Measurements from ENCODE around the gene NFIB.

NFIB gene

GRCh38 chr9:14131356-14132088 lies 182.4 kb downstream of the NFIB start:
- no peak for DNase-seq (ENCODE audit: low spot score)
- TF ChIP-seq CTCF (IDR thresholded peaks at IDR 0.05; ENCODE audit: borderline replicate concordance, control extremely low read depth, extremely low read depth, insufficient read depth, missing control alignments): no peak
- in situ Hi-C loops (cut with MboI; ENCODE audit: low sequenced_read_pairs, unreplicated experiment): no loop called here

- no peak for TF ChIP-seq CTCF (IDR thresholded peaks at IDR 0.05; ENCODE audit: borderline replicate concordance, control extremely low read depth, extremely low read depth, insufficient read depth, missing control alignments)
- no peak for DNase-seq (ENCODE audit: low spot score)
- in situ Hi-C loops (cut with MboI; ENCODE audit: low sequenced_read_pairs, unreplicated experiment): no loop called here
These were observed 186.3 kb downstream of the NFIB start for GRCh38 chr9:14127656-14128055.

- no peak for TF ChIP-seq CTCF (IDR thresholded peaks at IDR 0.05; ENCODE audit: borderline replicate concordance, control extremely low read depth, extremely low read depth, insufficient read depth, missing control alignments)
- DNase-seq (ENCODE audit: low spot score): no peak
- in situ Hi-C loops (cut with MboI; ENCODE audit: low sequenced_read_pairs, unreplicated experiment): no loop called here
These were observed 194.0 kb downstream of the NFIB start for GRCh38 chr9:14119694-14120514.

- no peak for TF ChIP-seq CTCF (IDR thresholded peaks at IDR 0.05; ENCODE audit: borderline replicate concordance, control extremely low read depth, extremely low read depth, insufficient read depth, missing control alignments)
- DNase-seq (ENCODE audit: low spot score): no peak
- in situ Hi-C loops (cut with MboI; ENCODE audit: low sequenced_read_pairs, unreplicated experiment): no loop called here
These were observed 201.7 kb downstream of the NFIB start for GRCh38 chr9:14112226-14112625.

- no peak for TF ChIP-seq CTCF (IDR thresholded peaks at IDR 0.05; ENCODE audit: borderline replicate concordance, control extremely low read depth, extremely low read depth, insufficient read depth, missing control alignments)
- DNase-seq (ENCODE audit: low spot score): no peak
- in situ Hi-C loops (cut with MboI; ENCODE audit: low sequenced_read_pairs, unreplicated experiment): no loop called here
These were observed 202.2 kb downstream of the NFIB start for GRCh38 chr9:14111696-14112095.

- TF ChIP-seq CTCF (IDR thresholded peaks at IDR 0.05; ENCODE audit: borderline replicate concordance, control extremely low read depth, extremely low read depth, insufficient read depth, missing control alignments): no peak
- DNase-seq (ENCODE audit: low spot score): no peak
- in situ Hi-C loops (cut with MboI; ENCODE audit: low sequenced_read_pairs, unreplicated experiment): no loop called here
These were observed 206.0 kb downstream of the NFIB start for GRCh38 chr9:14107977-14108376.
